Astrocyte of the cerebellum (primary cell): ENCODE results near the gene INTS1.

ENCODE experiments used
- DNase-seq: peaks from one replicate; pipeline ENCODE4 v3.0.0-alpha.2; 2011; ENCODE audit warnings: low read depth
- H3K4me3 ChIP-seq: 2 replicates; pipeline ENCODE4 v1.5.1; 2011; ENCODE audit warnings: mild to moderate bottlenecking, low read depth, low read length, moderate library complexity
- in situ Hi-C: cut with HindIII; loops from 2 replicates; pipeline ENCODE4 v1.10.0; 2017; ENCODE audit warnings: low sequenced_read_pairs
- TF ChIP-seq, protein P1 (sequence below): IDR thresholded peaks from 2 replicates; pipeline ENCODE4 v1.5.1; 2012; ENCODE audit warnings: low read length, low read depth, moderate library complexity, mild to moderate bottlenecking; ENCODE audit errors: missing control alignments

The INTS1 gene

DNA sequence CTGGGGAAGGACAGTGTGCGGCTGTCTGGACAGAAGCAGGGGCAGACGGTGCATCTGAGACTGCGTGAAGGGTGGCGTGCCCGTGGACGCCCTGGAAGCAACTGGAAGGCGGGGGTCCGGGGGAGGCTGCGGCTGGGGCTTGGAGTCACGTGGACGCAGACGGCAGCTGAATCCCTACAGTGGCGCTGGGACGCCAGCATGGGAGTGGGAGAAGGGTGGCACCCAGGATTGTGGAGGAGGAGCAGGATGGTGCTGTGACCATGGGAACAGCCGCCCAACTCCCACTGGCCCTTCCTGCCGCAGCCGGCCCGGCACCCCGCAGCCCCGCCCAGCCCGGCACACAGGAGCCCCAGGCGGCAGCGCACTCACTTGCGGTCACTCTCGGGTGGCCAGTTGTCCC is 9.7 kb downstream of the INTS1 start:
- in situ Hi-C loops = no loop called here
- H3K4me3 ChIP-seq = no peak overlapping the region
- TF ChIP-seq, protein P1, sequence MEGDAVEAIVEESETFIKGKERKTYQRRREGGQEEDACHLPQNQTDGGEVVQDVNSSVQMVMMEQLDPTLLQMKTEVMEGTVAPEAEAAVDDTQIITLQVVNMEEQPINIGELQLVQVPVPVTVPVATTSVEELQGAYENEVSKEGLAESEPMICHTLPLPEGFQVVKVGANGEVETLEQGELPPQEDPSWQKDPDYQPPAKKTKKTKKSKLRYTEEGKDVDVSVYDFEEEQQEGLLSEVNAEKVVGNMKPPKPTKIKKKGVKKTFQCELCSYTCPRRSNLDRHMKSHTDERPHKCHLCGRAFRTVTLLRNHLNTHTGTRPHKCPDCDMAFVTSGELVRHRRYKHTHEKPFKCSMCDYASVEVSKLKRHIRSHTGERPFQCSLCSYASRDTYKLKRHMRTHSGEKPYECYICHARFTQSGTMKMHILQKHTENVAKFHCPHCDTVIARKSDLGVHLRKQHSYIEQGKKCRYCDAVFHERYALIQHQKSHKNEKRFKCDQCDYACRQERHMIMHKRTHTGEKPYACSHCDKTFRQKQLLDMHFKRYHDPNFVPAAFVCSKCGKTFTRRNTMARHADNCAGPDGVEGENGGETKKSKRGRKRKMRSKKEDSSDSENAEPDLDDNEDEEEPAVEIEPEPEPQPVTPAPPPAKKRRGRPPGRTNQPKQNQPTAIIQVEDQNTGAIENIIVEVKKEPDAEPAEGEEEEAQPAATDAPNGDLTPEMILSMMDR = no peak
- no peak for DNase-seq

DNA sequence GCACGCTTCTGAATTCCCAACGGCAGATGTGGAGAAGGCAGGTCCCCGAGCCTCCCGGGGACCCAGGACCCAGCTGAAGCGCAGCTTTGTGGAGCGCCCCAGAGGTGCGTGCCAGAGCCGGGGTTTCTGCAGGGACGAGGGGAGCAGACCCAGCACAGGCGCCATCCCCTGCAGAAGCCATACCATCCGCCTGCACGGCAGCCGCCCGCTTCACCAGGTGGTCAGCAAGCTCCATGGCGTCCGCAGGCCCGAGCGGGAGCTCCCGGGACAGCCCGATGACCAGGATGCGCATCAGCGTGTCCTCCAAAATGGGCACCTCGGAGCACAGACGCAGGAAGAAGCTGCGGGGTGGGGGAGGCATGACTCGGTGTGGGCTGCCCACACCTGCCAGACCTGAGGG is 10.6 kb downstream of the INTS1 start:
- TF ChIP-seq, protein P1 = no peak
- DNase-seq = no peak
- H3K4me3 ChIP-seq = no peak overlapping the region
- in situ Hi-C loops = no loop called here

DNA sequence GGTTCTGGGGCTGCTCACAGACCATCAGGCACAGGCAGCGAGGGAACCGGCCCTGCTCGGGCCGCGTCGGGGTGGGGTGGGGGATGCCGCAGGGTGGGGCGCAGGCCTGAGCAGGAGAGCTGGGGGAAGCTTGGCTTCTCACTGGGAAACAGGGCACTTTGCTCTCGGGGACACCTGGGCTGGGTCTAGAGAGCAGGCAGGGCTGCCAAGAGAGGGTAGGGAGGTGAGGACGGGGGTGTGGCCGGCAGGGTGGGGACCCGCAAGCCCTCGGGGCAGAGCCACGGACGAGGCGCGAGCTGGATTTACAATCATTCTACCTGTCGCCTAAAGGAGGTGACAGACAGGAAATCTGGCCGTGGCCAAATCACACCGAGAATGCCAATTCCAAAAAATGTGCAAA is 11.1 kb downstream of the INTS1 start:
- in situ Hi-C loops = no loop called here
- TF ChIP-seq, protein P1 = no peak
- no peak overlapping the region for H3K4me3 ChIP-seq
- no peak for DNase-seq

DNA sequence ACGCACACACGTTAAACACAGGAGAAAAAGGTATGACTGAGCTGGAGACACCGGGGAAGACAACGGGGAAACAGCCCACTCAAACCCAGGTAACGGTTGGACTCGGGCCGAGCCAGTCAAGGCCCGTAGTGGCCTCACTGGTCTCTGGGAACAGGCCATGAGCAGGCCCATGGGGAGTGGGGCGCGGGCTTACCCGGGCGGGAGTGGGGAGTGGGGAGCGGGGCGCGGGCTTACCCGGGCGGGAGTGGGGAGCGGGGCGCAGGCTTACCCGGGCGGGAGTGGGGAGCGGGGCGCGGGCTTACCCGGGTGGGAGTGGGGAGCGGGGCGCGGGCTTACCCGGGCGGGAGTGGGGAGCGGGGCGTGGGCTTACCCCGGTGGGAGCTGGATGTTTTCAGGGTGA is 11.5 kb downstream of the INTS1 start:
- in situ Hi-C loops = no loop called here
- DNase-seq = no peak
- no peak overlapping the region for H3K4me3 ChIP-seq
- TF ChIP-seq, protein P1 = no peak

DNA sequence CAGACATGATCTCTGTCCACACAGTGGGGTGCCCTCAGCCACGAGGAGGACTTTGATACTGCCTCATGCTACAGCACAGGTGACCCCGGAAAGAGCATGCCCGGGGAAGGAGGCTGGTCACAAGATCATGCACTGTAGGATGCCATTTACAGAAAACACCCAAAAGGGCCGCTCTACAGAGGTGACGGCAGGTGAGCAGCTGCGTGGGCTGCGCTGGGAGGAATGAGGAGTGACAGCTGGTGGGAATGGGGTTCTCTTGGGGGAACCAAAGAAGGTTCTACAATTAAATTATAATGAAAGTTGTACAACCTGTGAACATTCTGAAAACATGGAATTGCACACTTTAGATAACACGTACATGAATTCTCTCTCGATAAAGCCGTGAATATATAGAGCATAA is 12.0 kb downstream of the INTS1 start:
- in situ Hi-C loops = no loop called here
- no peak overlapping the region for H3K4me3 ChIP-seq
- no peak for DNase-seq
- TF ChIP-seq, protein P1 = no peak

GRCh38 chr7:1490837-1491236 is 13.4 kb downstream of the INTS1 start:
- in situ Hi-C loops = no loop called here
- TF ChIP-seq, protein P1 = no peak

DNA sequence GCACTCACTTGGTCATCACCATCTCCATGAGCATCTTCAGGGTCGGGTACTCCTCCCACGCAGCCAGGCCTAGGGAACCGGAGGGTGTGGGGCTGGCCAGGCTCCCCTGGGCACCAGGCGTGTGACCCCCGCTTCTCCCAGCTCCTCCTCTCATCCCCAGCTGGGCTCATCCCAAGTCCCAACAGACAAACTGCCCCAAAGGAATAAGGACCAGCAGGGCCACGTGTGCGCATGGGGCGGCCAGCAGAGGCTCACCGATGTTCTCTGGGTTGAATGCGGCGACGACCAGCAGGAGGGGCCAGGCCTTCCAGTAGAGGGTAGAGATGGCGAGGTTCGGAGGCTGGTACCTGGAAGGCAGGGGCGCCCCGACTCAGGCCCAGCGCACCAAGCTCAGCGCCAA is 14.9 kb downstream of the INTS1 start:
- in situ Hi-C loops = no loop called here

More at GRCh38 chr7:1490837-1491236, 13.4 kb downstream of the INTS1 start:
- no peak for DNase-seq
- no peak overlapping the region for H3K4me3 ChIP-seq

More for the DNA sequence above, 14.9 kb downstream of the INTS1 start:
- TF ChIP-seq, protein P1 = no peak
- H3K4me3 ChIP-seq = no peak overlapping the region
- DNase-seq = no peak
